Stimulated activated CD4-positive, alpha-beta T cell treated with anti-CD3 and anti-CD28 coated beads, Interleukin-4, amount 100 ng/mL, for 4 hours (primary cell): ENCODE measurements around the gene TRAPPC3L.
A peak's percentile ranks its signal among the peaks of the same experiment; 100 is the strongest.

Experiments
- DNase-seq, 2 experiments: peaks; one replicate each; pipeline ENCODE4 v3.0.0-alpha.2; 2020

Gene TRAPPC3L

DNA sequence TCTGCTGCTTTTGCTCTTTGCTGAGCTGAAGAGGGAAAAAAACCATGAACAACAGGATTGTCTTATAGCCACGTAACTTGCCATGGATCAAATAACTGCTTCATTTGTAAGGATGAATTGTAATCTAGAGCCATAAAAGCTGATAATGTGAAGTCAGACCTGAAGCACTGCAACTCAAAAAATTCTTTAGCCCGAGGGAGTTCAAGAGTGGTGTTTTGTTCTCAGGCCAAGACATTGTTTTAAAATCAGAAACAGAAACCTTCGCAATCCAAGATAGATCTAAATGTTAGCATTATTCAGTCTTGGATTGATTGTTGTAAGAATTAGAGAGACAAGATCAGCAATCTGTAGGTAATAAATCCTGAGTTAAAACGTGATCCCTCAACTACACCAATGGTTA, at the start of gene TRAPPC3L:
TSS of gene TRAPPC3L (minus strand) at position 34 of the 400 bp plus-strand sequence. CDS start 170 bp downstream, outside the sequence.
- no peak for DNase-seq

DNA sequence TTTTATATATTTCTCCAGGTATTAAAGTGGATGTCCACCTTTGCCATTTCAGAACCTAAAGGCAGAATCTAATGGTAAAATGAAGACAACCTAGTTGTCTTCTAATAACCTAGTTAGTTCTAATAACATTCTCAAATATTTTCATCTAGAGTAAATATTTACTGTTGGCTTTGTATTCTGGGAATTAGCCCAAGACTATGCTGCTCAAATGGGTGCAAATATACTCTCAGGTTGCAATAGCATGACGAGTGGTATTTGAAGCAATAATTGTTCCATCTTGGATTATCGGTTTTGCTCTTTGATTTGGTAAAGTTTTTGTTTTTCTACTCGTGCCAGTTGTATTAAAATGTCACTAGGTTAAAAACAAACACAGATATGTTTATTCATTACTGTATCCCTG, 49.8 kb upstream of the TRAPPC3L start:
- no peak for DNase-seq

DNA sequence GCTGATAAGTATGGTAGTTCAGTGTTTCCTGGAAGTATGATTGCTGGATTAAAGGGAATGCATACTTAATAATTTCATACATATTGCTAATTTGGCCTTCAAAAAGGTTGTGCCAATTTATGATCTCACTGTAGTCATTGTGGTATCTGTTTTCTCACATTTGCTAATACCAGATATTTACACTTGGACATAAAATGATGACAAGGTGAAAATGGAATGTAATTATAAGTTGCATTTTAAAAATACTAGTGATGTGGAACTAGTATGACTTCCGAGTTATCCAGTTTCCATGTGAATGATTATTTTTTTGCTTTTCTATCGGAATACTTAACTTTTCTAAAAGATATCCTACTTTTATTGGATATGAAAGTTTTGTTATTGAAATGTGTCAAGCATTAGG, 41.3 kb upstream of the TRAPPC3L start:
- DNase-seq, result no peak

DNA sequence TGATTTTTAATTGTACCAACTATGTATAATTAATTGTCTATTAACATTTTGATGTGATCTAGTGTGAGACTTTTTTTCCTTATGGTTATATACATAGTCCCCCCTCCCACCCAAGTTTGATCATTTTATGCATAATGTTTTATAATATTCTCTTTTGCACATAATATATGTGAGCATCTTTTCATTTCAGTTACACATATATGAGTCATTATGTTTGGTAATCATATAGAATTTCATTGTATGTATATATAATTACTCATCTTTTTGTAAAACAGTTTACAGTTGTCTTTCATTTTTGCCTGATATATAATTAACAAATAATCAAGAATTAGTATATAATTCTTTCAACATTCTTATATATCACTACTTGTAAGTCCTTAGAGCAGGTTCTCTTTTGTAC, 40.8 kb upstream of the TRAPPC3L start:
- DNase-seq, result no peak

DNA sequence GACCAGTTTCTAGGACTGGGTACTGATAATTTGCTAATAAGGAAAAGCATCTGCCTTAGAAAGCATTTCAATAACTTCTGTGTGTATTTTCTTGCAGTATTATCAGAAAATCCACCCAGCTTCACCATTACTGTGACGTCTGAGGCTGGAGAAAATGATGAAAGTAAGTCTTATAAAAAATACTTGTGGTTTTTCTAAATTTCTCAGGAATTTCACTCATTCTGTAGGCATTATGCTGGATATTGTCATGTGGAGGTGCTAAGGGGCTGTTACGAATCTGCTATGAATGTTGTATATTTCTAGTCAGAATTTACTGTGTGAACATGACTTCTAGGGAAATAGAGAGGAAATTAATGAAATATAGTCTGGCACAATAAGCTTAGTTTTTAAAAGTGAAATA, 34.7 kb upstream of the TRAPPC3L start:
- no peak for DNase-seq

DNA sequence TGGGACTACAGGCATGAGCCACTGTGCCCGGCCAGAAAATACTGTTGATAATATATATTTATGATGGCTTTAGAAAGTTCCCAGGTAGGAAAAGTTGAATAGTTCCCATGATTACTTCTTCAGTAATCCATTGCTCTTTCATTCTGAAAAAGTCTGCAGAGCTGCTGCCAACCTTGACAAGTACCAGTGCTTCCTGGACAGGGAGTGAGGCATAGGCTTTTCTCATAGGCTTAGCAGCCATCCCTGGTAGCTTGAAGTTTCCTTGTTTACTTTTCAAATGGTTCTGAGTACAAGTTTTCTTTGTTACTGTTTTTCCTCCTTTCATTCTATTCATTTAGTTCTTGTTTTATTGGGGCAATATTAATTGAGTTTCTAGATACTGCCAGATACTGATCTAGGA, 33.7 kb upstream of the TRAPPC3L start:
- no peak for DNase-seq

DNA sequence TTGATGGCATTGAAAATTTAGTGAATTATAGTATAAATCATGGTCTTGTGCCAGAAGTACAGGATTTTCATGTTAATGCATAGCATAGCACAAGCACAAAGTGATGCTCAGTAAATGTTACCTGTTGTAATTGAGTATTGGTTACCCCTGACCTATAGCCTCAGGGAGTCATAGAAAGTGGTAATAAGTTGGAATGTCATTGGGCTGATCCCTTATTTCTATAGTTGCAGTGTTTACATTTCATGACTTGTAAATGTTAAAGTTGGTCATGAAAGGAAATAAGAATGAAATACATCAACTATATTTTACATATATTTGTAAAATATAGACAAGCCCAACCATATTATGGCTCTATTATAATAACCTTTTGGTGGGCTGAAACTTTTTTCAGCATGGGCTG, 32.9 kb upstream of the TRAPPC3L start:
- DNase-seq, result no peak

DNA sequence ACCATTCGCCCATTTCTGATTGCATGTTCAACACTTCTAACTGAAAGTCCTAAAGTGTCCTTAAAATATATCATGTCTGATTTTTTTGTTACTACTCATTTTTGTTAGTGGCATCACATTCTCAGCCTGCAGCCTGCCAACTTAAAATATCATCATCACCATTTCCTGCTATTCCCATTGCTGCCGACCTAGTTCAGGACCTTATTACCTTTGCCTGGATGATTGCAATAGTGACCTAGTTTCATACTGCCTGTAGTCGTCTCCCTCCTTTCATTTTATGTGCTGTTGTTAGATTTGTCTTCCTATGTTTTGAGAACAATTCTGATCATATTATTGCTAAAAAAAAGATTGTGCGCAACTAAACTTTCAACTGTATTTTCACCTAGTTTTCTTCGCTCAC, 32.0 kb upstream of the TRAPPC3L start:
- DNase-seq, result no peak

DNA sequence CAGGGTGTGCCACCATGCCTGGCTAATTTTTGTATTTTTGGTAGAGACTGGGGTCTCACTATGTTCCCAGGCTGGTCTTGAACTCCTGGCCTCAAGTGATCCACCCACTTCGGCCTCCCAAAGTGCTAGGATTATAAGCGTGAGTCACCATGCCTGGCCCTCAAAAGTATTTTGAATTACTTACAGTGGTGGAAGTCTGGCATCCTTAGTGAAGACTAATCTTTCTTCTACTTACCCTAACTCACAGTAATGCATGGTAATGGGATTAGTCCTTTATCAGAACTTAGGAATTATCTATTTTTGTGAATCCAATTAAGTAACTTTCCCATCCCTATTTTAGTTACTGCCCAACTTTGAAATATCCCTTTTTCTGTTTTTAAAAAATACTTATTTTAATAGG, 29.7 kb upstream of the TRAPPC3L start:
- no peak for DNase-seq

DNA sequence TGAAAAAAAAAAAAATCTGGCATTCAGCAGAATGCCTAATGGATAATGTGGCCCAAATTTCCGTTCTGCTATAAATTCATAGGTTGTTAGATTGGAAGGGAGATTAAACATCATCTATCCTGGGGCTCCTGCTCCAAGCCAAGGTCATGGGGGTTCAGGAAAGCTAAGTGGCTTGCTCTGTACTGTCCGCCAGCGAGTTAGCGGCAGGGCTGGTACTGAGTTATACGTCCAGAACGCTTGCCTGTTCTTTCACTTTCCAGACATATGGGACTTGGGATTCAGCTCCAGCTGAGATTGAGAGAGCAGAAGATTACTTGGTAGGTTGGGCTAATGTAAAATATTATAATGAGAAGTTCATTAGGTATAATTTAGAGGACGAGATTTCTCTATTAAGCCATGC, 26.7 kb upstream of the TRAPPC3L start:
- DNase-seq, result no peak

DNA sequence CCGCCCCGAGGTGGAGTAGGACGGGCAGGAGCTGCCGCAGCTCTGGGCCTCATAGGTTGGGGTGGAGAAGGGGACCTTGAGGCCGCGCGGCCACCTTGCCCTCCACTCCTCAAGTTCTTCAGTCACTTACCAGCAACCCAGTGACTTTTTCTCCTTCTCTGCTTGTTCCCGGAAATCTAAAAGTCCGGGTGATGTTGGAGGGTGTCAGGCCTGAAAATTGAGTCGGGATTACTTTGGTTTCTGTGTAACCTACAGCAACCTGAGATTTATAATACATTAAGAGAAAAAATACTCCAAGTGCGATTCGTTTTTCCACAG, 26.2 kb upstream of the TRAPPC3L start:
- DNase-seq, result no peak

DNA sequence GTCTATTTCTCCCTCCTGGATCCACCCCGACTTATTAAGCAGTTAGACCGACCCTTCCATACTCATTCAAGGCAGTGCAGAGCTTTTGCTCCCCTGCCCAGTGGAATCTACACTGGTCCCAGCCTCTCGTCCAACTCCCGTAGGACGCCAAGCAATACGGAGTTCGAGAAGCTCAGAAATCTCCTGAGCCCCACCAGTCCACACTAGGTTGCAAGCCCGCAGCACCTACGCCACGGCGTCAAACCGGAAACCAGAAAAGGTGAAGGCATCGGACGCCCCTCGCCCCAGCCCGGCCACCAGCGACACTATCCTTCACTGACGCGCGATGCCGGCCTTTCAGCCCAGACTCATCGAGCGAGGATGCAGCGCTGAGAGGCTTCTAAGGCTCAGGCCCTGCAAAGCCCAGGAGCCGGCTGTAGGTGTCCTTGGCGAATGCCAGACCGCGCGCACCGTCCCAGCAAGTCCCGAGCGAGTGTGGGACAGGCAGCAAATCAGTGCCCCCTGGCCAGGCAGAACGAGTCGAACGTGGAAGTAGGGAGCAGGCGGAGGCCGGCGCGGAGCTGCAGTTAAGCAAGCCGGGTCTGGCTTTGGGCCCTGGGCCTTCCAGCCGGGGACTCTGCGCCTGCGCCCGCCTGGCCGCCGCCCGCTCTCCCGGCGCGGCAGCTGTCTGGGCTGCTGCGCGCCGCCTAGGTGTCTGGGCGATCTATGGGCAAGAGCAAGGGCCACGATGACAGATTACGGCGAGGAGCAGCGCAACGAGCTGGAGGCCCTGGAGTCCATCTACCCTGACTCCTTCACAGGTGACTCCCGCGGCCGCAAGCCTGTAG, 25.6 kb upstream of the TRAPPC3L start, which contains the start of gene RWDD1:
TSS of gene RWDD1 (plus strand) at position 649 of the 827 bp plus-strand sequence. CDS start at position 728, 79 bp downstream.
- DNase-seq, result peak; percentile 96 to 98

DNA sequence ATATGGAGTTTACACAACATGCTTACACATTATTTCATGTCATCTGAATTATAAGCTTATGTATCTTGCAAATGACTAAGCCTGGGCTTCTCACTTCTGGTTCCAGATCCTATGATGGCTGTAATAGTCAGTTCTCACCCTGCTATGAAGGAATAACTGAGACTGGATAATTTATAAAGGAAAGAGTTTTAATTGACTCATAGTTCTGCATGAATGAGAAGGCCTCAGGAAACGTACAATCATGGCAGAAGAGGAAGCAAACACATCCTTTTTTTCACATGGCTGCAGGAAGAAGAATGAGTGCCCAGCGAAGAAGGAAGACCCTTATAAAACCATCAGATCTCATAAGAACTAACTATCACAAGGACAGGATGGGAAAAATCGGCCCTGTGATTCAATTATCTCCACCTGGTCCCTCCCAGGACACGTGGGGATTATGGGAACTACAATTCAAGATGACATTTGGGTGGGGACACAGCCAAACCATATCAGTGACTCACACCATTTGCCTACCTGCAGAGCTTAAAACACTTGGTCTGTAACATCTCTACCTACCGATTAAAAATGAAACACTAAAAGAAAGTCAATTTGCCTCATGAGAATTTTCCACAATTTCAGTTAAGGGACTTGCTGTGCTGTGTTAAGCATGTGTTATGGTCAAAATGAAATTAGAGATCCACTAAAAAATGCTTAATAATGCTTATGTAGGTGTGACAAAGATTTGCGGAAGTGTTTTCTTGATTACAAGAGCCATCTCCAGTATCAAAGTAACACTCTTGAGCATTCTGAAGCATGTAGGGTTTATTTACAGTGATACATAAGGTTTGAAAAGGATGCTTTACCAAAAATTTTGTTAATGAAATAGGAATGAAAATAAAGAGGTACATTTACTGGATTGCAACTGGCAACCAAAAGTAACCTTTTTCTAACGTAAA, 23.6 kb upstream of the TRAPPC3L start:
- no peak for DNase-seq

DNA sequence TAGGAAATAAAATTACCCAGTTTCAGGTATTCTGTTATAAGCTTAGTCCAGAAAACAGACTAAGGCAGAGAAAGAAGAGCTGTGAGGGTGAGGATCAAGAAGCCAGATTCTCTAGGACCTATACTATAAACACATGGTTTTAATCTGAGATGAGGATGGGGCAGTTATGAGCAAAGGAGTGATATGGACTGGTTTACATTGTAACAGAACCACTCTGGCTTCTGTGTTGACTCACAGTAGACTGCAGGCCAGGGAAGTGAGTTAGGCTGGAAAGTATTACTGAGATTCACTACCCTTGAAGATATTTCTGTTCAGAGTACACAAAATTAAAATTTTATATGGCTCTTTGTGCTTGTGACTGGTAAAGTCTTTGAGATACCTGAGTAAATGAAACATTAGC, 22.6 kb upstream of the TRAPPC3L start:
- DNase-seq, result no peak

DNA sequence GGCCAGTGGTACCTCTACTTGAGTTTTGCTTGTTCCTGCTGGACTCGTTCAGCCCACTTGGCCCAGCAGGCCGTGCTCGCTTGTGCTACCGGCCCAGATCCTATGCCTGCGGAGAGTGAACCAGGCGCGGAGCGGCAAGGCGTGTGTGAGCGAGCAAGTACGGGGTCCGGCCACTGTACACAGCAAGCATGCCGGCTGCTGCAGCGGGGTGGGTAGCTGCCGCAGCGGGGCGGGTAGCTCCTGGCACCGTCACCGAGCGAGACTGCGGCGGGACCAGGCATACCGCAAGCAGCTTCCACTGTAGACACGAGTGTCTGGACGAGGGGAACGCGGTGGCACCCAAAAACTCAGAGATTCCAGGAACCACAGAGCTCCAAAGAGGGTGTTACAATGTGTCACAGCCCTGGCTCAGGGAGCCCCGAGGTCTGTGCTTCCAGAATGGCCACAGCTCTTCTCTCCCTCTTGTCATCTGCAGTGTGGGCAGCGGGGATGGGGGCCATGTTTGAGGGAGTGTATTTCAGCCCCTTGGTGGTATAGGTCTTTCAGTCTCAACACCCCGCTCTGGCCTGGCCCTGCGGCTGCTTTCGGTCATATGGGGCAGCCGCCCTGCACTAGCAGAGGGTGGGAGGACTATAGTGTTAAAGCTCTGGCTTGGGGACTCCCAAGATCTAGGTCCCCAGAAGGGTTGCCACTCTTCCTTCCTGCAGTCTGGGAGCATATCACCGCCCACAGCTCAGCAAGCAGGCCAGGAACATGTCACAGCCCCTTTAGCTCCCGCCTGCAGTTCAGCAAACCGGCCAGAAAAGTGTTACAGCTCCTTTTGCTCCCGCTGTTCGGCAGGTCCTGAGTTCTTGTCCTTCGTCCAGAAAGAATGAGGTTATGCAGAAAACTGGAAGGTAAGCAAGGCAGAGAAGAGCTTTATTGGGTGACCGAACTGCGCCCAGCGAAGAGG, 19.7 kb upstream of the TRAPPC3L start:
- DNase-seq, result peak in 1 of 2 experiments; percentile 10

DNA sequence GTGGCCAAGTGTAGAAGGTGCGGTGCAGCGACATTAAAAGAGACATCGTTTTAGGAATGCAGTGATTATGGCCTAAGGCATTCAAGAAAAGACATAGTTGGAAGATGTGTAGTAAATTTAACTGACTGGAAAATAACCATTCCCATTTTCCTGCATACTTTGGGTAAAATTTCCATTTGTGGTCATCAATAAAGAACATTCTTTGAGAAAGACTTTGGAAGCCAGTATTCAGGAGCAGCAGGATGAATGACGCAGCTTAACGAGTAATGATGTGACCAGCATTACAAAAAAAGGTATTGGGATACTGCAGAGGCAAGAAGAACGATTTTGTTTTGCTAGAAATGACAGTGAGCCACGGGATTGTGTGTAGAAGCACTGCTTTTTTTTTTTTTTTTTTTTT, 18.8 kb upstream of the TRAPPC3L start:
- no peak for DNase-seq

DNA sequence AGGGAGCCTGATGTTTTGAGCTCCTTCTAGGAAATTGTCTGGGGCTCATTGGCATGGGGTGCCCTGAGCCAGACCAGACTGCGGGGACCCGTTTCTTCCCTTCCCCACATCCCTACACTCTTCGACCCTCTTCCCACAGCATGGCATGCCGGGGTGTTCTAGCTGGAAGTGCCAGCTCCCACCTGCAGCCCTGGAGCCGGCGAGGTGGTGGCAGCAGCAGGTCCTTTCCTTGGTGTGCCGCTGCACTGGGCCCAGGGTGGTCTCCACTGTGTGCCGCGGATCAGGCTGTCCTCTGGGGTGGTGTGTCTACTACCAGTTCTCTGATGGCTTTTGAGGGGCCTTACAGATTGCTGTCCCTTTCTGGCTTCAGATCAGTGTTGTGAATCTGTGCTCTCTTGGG, 18.3 kb upstream of the TRAPPC3L start:
- no peak for DNase-seq

DNA sequence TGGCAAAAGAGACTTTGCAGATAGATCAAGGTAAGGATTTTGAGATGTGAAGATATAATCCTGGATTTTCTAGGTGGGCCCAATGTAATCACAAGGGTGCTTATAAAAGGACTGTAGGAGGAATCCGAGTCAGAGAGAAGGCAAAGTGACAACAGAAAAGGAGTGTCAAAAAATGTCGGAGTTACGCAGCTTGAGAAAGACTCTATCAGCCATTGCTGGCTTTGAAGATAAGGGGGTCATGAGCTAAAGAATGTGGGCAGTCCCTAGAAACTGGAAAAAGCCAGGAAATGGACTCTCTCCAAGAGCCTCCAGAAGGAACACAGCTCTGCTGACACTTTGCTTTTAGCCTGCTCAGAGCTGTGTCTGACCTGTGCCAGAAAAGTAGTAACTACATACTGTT, 17.1 kb upstream of the TRAPPC3L start:
- DNase-seq, result no peak

DNA sequence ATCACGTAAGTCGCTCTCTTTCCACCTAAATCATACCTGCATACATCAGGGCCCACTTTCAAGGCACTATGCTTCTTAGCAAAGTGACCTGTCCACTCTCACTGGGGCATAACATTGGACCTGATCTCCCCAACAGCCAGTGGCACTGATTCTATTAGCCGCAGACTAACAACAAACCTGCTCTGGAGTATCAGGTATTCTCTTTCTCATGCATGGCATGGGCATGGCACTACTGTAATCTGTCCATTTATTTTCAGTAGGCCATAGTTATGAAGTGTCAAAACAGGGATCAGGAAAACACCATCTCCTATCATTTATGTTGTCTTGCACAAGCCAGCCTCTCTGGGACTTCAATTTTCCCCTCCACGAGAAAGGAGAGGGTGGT, 16.5 kb upstream of the TRAPPC3L start:
- DNase-seq, result no peak

DNA sequence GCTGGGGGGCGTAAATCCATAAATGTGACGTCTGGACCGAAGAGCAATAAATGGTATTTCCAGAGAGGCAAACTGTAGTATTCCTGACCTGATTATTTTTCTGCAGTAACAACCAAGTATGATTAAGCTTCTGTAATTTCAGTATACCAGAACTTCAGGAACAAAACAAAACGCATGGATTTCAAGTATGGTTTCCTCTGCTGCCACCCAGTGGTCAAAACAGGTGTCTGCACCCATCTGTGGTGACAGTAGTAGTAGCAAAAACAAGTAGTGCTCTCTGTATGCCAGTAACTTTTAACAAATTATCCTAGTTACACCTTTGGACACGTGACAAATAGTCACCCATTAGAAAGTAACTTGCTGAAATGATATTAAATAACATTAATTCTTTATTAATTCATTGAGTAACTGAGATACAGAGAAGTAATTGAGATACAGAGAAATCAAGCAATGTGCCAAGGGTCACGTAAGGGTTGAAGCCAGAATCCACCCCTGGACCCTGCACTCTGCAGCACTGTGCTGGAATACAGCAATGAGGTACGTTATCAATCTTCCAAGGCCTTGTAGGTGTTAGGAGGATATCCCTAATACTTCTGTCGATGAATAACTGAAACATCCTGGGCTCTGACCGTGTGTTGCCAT, 16.0 kb upstream of the TRAPPC3L start:
- DNase-seq, result peak; percentile 46 to 54

DNA sequence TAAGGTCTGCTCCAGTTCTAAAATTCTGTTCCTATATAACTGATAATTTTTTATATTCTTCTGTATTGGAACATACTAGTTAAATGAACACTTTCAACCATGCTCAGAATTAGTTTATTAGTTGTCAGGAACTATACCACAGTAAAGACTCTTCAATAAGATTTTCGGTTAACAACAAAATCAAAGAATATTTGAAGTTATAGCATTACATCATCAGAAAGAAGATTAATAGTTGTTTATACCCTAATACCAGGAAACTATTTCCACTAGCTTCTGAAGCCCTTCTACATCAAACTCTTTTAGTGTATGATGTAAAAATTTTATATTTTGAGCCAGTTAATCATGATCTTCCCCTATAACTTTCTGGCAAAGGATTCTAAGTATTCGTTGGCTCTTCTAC, 14.6 kb upstream of the TRAPPC3L start:
- no peak for DNase-seq

DNA sequence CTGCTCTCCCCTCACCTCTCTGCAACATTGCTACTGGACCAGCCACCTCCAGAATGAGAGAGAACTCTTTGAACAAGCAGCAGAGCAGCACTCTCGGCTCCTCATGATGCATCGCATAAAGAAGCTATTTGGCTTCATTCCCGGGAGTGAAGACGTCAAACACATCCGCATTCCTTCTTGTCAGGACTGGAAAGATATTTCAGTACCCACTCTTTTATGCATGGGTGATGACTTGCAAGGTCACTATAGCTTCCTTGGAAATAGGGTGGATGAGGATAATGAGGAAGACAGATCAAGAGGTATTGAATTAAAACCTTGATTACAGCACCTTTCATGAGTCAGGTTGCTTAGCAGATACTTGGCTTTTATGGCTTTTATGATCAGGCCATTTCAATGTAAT, 12.4 kb upstream of the TRAPPC3L start:
- DNase-seq, result no peak
